KG1 (cell line): ENCODE measurements around the gene BMF.

ENCODE experiments used
- DNase-seq: peaks from one replicate; lab custom pipeline; 2025; lab: John Stamatoyannopoulos, UW

The BMF gene

DNA sequence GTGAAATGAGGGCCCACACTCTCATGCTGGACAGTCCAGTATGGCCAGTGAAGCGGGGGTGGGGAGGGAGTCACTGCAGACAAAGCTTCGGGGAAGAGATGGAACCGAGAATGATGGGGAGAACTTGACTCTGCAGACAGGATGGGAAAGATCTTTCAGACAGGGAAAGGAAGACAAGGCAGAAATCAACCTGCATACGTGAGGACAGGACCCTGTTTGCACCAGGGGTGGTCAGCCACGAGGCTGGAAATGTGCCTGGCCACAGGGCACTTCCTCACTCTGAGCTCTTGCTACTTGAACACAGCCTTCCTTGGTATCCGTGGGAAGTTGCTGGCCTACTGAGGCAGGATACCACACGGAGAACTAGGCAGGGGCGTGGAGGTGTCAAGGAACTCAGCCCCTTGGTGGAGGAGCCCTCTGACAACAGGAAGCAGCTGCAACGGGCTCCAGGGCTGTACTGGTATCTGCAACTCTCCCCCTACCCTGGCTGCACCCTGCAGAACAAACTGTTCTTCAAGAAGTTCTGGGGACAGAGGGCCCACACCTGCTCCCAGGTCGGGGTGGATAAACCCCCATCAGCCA, 60.4 kb downstream of the BMF start:
- no peak for DNase-seq

DNA sequence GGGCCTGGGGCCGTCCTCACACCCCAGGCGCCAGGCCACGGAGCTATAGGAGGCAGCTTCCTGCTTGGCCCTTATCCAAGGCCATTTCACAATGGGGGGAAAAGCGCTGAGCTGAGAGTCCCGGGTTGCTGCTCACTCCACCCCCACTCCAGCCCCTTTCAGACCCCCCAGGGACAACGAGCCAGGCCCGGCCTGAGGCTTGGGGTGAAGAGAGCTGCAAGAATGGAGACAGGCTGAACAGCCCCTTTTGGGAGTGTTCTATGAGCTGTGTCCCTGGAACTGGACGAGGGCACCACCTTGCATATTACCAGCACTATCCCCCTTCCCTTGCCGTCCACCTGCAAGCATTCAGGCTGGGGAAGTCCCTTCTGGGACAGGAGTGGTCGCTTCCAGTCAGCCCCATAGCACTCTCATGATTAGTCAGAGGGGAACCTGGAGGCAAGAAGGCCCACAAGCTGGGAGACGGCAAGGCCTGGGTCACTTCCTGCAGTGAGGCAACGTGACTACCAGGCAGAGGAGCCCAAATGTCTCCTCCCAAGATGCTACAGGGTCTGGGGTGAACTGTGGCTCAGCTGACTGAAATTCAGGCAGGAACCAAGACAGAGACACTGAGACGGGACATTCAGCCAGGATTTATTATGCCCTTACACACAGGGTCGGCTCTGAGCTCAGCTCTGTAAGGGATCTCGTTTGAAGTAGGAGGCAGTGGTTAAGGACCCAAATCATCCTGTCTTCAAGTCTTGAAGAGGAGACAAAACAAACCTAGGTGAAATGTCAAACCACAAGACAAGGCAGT, 61.1 kb downstream of the BMF start:
- DNase-seq = peak; percentile 26

DNA sequence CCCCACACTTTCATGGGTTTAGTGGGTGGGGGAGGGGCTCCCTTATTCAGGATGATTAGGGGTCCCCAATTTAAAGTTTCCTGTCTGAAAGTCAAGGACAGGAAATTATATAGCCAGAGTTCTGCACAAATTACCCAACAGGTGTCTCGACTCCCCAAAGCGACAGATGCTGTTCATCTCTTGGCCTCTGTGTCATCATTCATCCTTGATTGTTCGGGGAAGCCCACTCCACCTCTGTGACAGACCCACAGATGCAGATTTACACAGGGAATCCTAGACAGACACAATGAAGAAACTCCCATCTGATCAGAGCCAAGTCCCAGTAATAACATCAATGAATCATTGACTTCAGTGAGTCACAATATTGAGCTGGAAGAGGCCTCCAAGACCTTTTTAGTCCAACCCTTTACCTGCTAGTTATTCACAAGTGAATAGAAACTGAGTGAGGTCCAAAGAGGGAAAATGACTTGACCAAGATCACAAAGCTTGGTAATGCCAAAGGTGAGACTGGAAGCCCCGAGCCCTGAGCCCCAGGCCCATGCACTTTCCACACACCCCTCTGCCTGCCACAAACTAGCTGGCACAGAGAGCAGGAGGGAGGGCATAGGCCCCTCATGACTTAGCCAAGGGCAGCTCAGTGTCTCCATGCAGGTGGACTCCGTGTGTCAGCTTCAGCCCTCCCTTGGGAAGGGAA, 61.8 kb downstream of the BMF start:
- DNase-seq = no peak

DNA sequence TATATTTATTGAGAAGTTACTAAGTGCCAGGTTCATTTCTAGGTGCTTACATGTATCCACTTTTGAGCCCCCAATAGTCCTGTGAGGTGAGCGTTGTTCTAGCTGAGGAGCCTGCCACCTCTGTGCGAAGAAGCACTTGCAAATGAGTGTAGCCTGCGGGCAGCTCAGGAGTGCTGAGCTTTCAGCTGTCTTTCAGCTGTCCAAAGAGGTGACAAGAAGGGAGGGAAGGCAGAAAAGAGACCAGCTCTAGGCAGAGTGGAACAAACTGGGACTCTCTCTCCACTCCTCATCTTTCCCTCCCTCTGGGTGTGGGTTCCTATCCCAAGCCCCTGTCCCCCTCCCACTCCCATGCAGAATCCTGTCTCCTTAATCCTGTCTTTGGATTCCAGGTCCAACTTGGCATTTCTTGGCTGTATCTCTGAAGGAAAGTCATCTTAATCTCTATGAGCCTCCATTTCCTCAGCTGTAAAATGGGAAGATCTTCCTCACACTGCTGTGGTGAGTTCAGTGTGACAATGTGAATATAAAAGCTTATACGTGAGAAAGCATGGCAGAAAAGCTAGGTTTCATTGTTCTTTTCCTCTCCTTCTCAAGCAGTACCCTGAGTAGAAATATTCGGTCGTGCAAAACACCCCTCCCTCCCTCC, 63.0 kb downstream of the BMF start:
- DNase-seq = no peak

DNA sequence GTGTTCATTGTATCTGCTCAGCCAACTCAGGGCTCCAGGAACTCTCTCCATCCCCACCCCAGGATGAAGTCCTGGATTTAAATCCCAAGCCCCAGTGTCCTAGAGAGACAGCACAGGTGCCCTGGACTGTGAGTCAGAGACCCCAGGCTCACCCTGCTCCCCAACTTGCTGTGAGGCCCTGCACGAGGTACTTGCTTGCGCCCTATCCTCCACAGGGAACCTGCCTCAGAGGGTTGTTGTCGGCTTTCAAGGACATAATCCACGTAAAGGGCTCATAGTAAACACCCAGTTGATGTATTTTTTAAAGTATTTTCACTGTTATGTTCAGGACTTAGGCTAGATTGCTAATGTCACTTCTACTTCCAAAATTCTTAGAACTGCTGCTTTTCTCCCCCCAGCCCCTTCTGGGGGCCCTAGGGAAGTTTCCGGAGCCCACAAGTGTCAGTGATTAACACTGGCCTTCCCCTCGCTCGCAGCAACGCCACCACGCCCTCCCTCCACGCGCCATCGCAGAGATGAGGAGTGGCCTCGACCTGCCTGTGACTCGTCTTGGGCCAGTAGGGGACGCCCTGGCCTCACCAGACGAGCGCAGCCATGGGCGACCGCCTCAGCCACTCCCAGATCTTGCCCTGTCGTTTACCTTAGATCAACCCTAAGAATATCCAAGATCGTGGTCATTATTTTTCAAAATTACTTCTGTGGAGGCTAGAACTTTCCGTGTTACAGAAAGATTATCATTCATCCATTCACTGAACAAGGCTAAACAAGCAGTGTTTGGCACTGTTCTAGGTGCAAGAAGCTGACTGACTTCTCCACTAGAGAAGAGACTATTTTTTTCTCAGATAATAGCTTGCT, 63.7 kb downstream of the BMF start:
- DNase-seq = peak; percentile 34

DNA sequence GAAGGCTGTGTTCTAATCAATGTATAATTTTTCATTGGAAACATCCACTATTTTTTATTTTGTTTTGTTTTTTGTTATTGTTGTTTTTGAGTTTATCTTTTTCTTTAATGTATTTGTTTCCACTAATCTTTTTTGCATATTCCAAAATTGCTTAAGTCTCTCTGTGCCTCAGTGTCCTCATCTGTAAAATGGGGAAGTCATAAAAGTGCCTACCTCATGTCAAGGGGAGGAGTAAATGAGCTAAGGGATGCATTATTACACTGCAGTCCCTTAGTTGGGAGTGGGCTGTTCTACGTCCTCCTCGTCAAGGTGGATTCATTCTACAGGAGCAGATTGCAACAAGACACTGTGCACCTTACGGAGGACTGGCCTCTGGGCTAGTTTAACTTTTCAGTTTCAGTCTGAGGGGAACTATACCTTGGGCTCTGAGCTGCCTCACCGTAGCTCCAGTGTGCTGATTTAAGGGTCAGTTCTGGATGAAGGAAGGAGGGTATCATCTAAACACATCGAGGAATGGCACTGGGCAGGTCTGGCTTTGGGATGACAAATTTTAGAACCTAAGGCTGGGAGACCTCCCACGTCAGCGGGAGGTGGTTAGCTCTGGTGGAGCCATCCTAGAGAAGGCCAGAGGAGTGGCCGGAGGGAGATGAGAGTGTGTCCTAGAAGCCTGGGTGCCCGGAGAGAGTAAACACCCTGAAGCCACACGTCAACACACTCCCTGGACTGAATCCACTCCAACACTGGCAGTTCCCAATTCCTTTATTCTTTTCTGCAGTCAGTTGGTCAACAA, 64.6 kb downstream of the BMF start:
- DNase-seq = no peak

DNA sequence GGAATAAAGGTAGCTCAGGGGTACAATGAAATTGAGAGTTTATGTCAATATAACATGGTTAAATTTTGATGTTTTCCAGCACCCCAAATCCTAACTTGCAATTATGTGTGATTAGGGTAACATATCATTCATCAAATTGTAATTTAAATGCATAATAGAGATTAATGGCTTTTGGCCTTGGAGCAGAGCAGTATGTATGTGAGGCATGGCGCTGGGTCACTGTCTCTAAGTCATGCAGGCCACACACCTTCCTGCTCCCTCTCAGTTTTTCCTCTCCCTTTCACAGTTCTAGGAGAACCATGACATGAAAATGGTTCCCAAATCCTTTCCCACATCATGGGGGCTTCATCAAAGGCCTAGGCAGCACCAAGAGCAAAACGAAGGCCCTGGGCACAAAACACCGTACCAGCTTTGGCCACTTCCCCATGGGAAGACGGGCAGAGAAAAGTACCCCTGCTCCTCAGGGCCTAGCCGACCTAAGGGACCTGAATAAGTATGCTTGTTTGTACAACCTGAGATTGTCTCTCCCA, 65.8 kb downstream of the BMF start:
- DNase-seq = no peak

DNA sequence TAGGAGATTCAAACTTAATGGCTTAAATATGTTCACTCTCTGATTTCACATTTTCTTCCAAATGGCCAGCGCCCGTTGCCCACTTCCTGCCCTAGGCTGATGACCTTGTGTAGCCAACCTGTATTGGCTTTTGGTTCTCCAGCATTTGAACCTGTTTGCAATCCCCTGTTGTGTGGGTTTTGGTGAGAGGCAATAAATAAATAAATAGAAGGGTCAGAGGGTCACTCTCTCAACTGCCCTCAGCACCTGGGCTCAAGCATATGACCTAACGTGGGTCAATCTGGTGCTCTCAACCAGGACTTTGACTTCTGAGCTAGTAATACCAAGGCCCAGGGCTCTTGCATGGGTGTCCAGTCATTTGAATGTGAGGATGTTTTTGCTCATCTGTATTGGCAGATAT, 67.9 kb downstream of the BMF start:
- no peak for DNase-seq

DNA sequence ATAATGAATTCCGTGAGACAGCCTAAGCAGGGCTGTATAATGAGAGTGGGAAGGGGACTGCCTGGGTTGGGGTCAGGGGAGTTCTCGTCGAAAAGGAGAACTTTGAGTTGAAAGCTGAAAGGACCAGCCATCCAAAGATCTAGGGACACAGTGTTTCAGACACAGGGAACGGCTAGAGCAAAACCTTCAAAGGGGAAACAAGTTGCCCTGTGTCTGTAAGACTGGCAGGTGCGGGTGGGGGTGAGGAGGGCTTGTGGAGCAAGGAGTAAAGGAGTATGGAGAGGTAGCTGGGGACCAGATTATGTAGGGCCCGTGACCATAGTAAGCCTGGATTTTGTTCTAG, 68.4 kb downstream of the BMF start:
- no peak for DNase-seq

DNA sequence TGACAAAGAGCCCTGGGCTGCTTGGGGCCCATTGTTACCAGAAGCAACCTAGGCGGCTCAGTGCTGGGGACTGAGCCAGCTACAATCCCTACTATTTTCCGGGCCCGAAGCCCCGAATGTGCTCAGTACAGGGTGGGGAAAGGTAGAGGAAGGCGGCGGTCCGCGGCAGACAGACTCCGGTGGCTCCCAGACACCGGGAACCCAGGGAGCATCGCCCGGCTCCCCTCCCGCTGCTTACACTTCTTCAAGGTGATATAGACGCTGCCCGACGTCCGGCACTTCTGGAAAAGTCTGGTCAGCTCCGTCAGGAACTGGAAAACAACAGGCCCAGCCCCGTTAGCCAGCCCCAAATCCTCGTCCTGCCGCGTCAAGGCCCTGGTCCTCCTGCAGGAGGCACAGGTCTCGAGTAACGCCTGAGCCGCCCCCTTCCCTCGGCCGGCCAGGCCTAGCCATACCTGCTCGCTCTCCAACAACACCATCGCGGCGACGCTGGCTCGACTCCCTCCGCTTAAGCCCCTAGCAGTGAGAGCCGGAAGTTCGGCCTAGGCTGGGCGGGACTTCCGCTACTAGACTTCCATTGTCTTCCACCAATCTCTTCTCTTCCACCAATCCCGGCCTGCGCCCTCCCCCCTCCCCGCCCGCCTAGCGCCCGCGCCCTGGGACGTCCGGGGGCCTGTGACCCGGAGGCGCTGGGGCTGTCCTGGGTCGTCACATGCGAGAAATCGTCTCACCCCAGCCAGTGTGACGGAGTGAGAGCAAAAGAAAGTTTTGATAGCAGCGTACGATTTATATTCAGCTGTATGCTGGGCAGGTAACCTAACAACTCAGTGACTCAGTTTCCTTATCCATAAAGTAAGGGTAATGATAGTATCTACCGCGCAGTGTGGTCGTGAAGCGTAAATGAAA, 69.8 kb downstream of the BMF start, which contains the start of gene SRP14:
TSS of gene SRP14 (minus strand) at position 544 of the 906 bp plus-strand sequence. CDS start at position 479, 65 bp downstream.
- DNase-seq = peak; percentile 86

DNA sequence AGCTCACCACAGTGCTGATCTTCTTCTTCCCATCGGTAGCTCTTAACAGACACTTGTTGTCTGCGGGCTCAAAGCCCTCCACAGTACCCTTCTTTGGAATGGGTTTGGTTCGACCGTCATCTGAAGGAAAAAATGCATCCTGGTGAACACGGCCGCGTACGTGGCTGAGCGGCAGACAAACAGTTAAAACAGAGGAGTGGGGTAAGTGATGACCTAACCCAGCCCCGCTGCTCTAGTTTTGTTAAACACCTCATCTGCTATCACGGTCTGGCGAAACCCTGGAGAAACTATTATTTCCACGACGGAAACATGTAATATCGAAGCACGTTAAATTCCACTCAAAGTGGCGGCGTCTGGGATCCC, 70.4 kb downstream of the BMF start:
- DNase-seq = no peak
